Duodenal mucosa (tissue), 2 donors: ENCODE results near the gene LMX1A.

Experiments
- H3K27ac ChIP-seq: one replicate; pipeline ENCODE4 v1.7.0; 2013; ENCODE audit warnings: low read depth, low read length
- H3K27me3 ChIP-seq, 2 donors: one replicate each; pipeline ENCODE4 v1.7.0; 2013; ENCODE audit warnings: low read length in 2 of 2, control low read depth in 1 of 2; ENCODE audit not compliant: insufficient read depth in 2 of 2, control insufficient read depth in 1 of 2
- H3K36me3 ChIP-seq, 2 donors: one replicate each; pipeline ENCODE4 v1.7.0; 2013; ENCODE audit warnings: low read length in 2 of 2, control low read depth in 1 of 2; ENCODE audit not compliant: insufficient read depth in 2 of 2, control insufficient read depth in 1 of 2
- H3K4me1 ChIP-seq, 2 donors: one replicate each; pipeline ENCODE4 v1.7.0; 2013; ENCODE audit warnings: low read length in 2 of 2, control low read depth in 1 of 2; ENCODE audit not compliant: insufficient read depth in 2 of 2, control insufficient read depth in 1 of 2
- H3K4me3 ChIP-seq, 2 donors: one replicate each; pipeline ENCODE4 v1.7.0; 2013; ENCODE audit warnings: low read length in 2 of 2, low read depth in 1 of 2
- H3K9ac ChIP-seq, 2 donors: one replicate each; pipeline ENCODE4 v1.7.0; 2013; ENCODE audit warnings: low read length in 2 of 2, low read depth in 1 of 2
- H3K9me3 ChIP-seq, 2 donors: one replicate each; pipeline ENCODE4 v1.7.0; 2013; ENCODE audit warnings: low read length in 2 of 2, control low read depth in 1 of 2; ENCODE audit not compliant: control insufficient read depth in 1 of 2

LMX1A gene

DNA sequence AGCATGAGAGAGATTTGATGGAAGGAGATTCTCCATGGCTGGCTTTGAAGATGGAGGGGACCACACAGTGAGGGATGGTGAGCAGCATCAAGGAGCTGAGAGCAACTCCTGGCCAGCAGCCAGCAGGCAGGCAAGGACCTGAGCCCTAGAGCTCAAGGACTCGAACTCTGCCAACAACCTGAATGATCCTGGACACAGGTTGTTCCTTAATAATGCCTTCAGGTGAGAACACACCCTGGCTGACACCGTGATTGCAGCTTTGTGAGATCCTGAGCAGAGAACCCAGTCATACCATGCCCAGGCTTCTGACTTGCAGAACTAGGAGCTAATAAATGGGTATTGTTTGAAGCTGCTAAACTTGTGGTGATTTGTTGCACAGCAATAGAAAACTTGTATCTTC, 183.1 kb downstream of the LMX1A start:
- no peaks in the 10 kb centered on the region for H3K4me1 ChIP-seq
- no peak overlapping the region for H3K9ac ChIP-seq
- no peaks in the 10 kb centered on the region for H3K9me3 ChIP-seq
- H3K4me3 ChIP-seq: no peak overlapping the region
- H3K27me3 ChIP-seq: no peaks in the 10 kb centered on the region
- no peaks in the 10 kb centered on the region for H3K36me3 ChIP-seq
- H3K27ac ChIP-seq: no peak overlapping the region

DNA sequence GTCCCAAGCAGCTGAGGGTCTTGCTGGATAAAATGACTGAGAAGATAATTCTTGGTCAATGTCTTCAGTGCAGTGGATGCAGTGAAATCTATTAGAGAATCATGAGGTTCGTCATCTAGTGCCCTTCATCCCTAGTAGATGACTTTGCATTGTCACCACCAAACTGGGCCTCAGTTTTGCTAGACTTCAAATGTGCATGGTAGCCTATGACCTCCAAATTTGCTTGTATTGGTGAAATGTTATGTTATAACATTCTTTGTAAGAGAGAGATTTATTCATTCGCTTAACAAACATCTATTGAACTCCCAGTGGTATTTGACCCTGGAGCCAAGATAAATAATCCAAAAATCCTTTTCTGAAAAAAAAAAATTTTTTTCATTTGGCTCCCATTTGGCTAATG, 183.8 kb downstream of the LMX1A start:
- H3K27me3 ChIP-seq: no peaks in the 10 kb centered on the region
- no peaks in the 10 kb centered on the region for H3K4me1 ChIP-seq
- no peaks in the 10 kb centered on the region for H3K36me3 ChIP-seq
- H3K9me3 ChIP-seq: no peaks in the 10 kb centered on the region
- H3K4me3 ChIP-seq: no peak overlapping the region
- H3K27ac ChIP-seq: no peak overlapping the region
- no peak overlapping the region for H3K9ac ChIP-seq

DNA sequence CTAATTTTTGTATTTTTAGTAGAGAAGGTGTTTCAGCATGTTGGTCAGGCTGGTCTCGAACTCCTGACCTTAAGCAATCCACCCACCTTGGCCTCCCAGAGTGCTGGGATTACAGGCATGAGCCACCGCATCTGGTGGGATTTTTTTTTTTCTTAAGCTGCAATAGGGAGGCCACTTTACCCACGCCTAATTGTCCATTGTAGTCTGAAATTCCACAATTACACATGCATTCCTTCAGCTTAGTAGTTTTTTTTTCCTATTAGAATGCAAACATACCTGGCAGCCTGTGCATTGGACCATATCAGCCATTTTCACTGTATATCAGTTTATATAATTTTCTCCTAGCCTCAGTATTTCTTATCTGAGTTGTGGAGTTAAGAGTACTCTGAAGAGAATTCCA, 186.8 kb downstream of the LMX1A start:
- Histone ChIP-seq H3K4me1 (no peaks in the 10 kb centered on the region), H3K4me3 (no peak overlapping the region)

DNA sequence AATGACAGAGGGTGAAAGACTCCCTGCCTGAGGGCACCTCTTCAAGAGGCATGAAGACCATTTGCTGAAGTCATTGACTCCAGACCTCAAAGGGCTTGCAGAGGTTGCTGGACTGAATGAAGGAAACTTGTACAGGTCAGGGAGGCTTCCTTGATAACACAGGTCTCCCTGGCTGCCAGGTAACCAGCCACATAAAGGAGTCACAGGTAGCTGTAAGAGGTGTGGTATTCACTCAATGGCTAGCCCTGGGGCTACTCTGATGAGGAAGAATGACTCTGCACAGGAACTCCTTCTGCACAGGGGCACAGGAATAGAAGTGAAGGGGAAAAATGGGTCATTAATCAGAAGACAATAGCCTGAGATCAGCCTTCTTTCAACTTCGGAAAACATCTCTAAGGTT, 187.5 kb downstream of the LMX1A start:
- Histone ChIP-seq H3K9me3 (no peaks in the 10 kb centered on the region), H3K36me3 (no peaks in the 10 kb centered on the region), H3K4me1 (no peaks in the 10 kb centered on the region), H3K27me3 (no peaks in the 10 kb centered on the region), H3K27ac (no peak overlapping the region), H3K4me3 (no peak overlapping the region), H3K9ac (no peak overlapping the region)

More for the DNA sequence above, 186.8 kb downstream of the LMX1A start:
- Histone ChIP-seq H3K27ac (no peak overlapping the region), H3K36me3 (no peaks in the 10 kb centered on the region), H3K27me3 (no peaks in the 10 kb centered on the region), H3K9ac (no peak overlapping the region), H3K9me3 (no peaks in the 10 kb centered on the region)

DNA sequence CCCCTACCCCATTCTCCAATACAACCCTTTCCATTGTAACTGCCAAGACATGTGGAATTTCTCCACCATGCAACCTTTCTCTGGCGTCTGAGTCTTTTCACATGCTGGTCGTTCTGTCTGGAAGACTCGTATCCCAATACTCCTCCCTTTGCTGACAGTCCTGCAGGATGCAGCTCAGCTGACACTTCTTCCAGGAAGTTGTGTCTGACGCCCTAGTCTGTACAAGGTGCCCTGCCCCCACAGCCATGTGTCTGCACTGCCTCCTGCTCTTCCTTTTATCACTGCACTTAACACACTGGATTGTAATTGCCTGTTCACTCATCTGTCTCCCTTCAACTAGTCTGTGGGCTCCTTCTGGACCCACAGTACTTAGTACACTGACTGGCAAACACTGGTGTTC, 188.0 kb downstream of the LMX1A start:
- Histone ChIP-seq H3K36me3 (no peaks in the 10 kb centered on the region), H3K27ac (no peak overlapping the region), H3K27me3 (no peaks in the 10 kb centered on the region), H3K4me3 (no peak overlapping the region), H3K9ac (no peak overlapping the region), H3K4me1 (no peaks in the 10 kb centered on the region), H3K9me3 (no peaks in the 10 kb centered on the region)

DNA sequence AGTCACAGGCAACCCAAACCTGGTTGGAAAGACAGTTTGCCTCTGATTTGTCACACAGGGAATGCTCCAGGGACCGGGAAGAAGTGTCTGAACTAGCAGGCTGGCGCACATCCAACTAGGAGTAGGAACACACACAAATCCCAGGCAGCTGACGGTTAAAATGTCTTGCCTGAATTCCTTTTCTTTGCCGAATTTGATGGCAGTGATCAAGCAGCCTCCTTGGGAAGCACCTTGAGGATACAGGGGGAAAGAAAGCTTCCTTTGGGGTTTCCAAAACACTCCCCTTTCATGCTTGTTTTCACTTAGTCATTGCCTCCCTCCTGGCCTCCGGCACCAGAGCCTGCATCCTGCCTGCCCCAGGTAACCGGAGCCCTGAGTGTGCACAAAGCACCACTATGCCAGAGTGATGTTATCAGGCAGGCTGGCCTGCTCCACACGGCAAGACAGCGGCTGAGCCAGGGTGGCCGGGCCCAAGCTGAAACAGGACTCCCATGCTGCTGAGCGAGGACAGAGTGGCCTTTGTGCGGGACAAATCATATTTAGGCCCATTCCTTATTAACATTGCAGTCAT, 193.8 kb downstream of the LMX1A start:
- H3K4me1 ChIP-seq: no peaks in the 10 kb centered on the region
- H3K27ac ChIP-seq: no peak overlapping the region
- no peak overlapping the region for H3K9ac ChIP-seq
- H3K9me3 ChIP-seq: no peaks in the 10 kb centered on the region
- no peaks in the 10 kb centered on the region for H3K36me3 ChIP-seq
- no peak overlapping the region for H3K4me3 ChIP-seq
- no peaks in the 10 kb centered on the region for H3K27me3 ChIP-seq

DNA sequence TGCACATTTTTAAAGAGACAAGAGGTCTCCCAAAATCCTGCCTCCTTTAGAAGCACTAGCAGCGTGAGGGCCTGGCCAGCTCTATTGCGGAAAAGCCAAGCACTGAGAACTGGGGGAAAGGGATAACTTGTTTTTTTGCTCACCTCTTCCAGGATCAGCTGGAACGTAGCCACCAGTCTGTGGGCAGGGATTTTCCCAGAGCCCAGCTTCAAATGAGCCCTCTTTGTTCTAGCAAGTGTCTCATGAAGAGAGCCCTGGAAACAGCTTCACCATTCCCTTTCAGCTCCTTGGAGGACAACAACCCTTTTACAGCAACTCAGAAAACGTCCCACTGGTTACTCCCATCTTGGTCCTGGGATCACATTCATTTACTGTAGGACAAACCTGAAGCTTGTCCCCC, 195.4 kb downstream of the LMX1A start:
- H3K4me1 ChIP-seq: no peaks in the 10 kb centered on the region
- H3K27me3 ChIP-seq: no peaks in the 10 kb centered on the region
- no peak overlapping the region for H3K27ac ChIP-seq
- no peaks in the 10 kb centered on the region for H3K9me3 ChIP-seq
- H3K4me3 ChIP-seq: no peak overlapping the region
- H3K9ac ChIP-seq: no peak overlapping the region
- H3K36me3 ChIP-seq: no peaks in the 10 kb centered on the region

DNA sequence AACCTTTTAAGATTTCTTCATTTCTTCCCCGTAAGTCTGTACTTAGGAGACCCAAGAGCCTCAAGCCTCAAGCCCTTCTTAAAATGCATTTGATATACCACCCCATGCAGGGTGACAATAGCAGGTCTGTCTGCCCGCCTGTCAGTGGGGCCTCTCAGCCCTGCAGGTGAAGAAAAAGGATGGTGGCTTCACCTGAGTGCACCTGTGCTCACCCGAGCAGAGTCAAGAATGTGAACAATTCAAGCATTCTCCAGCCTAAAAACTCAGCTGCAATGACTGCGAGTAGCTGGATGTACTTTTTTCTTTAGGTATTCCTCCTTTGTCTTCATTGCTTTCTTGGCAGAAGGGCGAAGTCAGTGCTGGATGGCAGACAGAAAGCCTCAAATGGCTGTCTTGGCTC, 203.3 kb downstream of the LMX1A start:
- no peaks in the 10 kb centered on the region for H3K27me3 ChIP-seq
- H3K9me3 ChIP-seq: no peaks in the 10 kb centered on the region
- no peaks in the 10 kb centered on the region for H3K36me3 ChIP-seq
- H3K4me1 ChIP-seq: no peaks in the 10 kb centered on the region
- no peak overlapping the region for H3K27ac ChIP-seq
- no peak overlapping the region for H3K9ac ChIP-seq
- H3K4me3 ChIP-seq: no peak overlapping the region

DNA sequence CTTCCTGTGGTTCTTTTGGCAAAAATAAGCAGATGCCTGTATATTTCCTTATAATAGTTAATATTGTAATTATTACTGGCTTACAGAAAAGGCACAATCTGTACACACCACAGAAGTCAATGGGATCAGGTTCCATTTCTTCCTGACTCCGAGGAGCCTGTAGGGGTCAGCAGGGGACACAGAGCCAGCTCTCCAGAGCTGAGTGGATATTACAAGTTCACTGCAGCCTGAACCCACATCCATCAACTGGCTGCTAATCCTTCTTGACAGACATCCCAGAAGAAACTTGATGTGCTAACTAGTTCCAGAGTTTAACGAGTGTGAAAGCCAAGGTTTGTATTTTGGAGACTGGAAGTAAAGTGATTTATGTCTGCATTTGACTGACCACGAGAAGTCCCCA, 203.8 kb downstream of the LMX1A start:
- Histone ChIP-seq H3K4me1 (no peaks in the 10 kb centered on the region), H3K36me3 (no peaks in the 10 kb centered on the region), H3K4me3 (no peak overlapping the region), H3K9me3 (no peaks in the 10 kb centered on the region), H3K27me3 (no peaks in the 10 kb centered on the region), H3K27ac (no peak overlapping the region), H3K9ac (no peak overlapping the region)

DNA sequence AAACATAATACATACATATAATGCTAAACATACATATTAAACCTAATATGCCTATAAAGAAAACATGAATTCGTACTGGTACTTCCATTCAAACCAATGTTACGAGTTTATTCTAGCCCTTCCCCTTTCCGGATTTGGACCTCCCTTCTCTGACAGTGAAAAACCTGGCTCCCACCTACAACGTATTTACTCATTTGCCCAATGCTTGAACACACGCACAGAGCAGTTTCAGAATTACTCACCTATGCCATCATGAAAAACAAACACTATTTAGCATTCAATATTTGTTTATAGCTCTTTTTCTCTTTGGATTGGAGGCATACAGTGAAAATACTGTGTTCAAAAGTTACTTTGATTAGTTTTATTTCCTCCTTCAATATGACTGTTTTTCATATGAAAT, 204.4 kb downstream of the LMX1A start:
- no peaks in the 10 kb centered on the region for H3K36me3 ChIP-seq
- no peaks in the 10 kb centered on the region for H3K27me3 ChIP-seq
- no peaks in the 10 kb centered on the region for H3K9me3 ChIP-seq
- no peak overlapping the region for H3K27ac ChIP-seq
- no peak overlapping the region for H3K9ac ChIP-seq
- H3K4me3 ChIP-seq: no peak overlapping the region
- no peaks in the 10 kb centered on the region for H3K4me1 ChIP-seq
